RWPE2 (cell line): Measurements from ENCODE around the gene HEMGN.

ENCODE experiments used
- ATAC-seq: fragments of 200-7000 bp; cut with Tn5 transposase; 3 replicates; pipeline ENCODE4 v1.9.1; 2021; ENCODE audit warnings: low read depth
- DNase-seq: peaks from one replicate; pipeline ENCODE4 v3.0.0-alpha.2; 2020; ENCODE audit warnings: low spot score
- H3K27ac ChIP-seq: fragments of 450-650 bp; 2 replicates; pipeline ENCODE4 v1.5.1; 2017; ENCODE audit warnings: mild to moderate bottlenecking; ENCODE audit not compliant: poor library complexity, severe bottlenecking
- H3K27me3 ChIP-seq: fragments of 250-450 bp; sonication (Bioruptor Pico); 2 replicates; pipeline ENCODE4 v1.5.1; 2021; ENCODE audit warnings: mild to moderate bottlenecking, moderate library complexity; ENCODE audit not compliant: insufficient read depth, poor library complexity, severe bottlenecking
- H3K36me3 ChIP-seq: fragments of 250-450 bp; sonication (Bioruptor Pico); 2 replicates; pipeline ENCODE4 v1.5.1; 2020; ENCODE audit warnings: low read depth, mild to moderate bottlenecking, moderate library complexity
- H3K4me1 ChIP-seq: fragments of 250-450 bp; sonication (Bioruptor Pico); 2 replicates; pipeline ENCODE4 v1.5.1; 2021; ENCODE audit warnings: mild to moderate bottlenecking, moderate library complexity; ENCODE audit not compliant: insufficient read depth, poor library complexity, severe bottlenecking
- H3K4me3 ChIP-seq: fragments of 250-450 bp; sonication (Bioruptor Pico); 2 replicates; pipeline ENCODE4 v1.5.1; 2021; ENCODE audit warnings: mild to moderate bottlenecking, moderate library complexity; ENCODE audit not compliant: severe bottlenecking
- H3K9me3 ChIP-seq: fragments of 250-450 bp; sonication (Bioruptor Pico); 2 replicates; pipeline ENCODE4 v1.5.1; 2021; ENCODE audit warnings: mild to moderate bottlenecking, moderate library complexity; ENCODE audit not compliant: severe bottlenecking
- TF ChIP-seq, protein P1 (sequence below): fragments of 450-650 bp; IDR thresholded peaks from one replicate; pipeline ENCODE4 v1.5.1; 2017; ENCODE audit warnings: mild to moderate bottlenecking, moderate library complexity; ENCODE audit not compliant: poor library complexity, severe bottlenecking

Gene HEMGN

DNA sequence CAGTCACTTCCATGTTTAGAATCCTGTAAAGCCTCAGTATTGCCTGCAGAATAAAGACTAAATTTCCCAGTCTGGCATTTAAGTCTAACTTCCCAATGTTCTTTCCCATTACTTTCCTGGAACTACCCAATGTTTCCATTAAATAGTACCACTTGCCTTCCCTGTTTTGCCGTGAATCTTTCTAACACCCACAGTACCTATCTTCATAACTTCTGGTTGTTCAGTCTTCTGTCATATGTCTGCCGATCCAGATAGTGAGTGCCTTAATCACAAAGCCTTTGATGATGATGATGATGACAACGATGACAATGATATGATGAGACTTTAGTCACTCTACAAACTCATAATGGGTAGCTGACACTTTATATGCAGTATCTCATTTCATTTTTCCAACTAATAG, 6.6 kb upstream of the HEMGN start:
- no peaks in the 10 kb centered on the region for H3K36me3 ChIP-seq
- H3K27ac ChIP-seq, result no peak overlapping the region
- peaks cover 19% of the 10 kb centered on the region for H3K27me3 ChIP-seq
- no peak overlapping the region for H3K4me3 ChIP-seq
- TF ChIP-seq, protein P1, sequence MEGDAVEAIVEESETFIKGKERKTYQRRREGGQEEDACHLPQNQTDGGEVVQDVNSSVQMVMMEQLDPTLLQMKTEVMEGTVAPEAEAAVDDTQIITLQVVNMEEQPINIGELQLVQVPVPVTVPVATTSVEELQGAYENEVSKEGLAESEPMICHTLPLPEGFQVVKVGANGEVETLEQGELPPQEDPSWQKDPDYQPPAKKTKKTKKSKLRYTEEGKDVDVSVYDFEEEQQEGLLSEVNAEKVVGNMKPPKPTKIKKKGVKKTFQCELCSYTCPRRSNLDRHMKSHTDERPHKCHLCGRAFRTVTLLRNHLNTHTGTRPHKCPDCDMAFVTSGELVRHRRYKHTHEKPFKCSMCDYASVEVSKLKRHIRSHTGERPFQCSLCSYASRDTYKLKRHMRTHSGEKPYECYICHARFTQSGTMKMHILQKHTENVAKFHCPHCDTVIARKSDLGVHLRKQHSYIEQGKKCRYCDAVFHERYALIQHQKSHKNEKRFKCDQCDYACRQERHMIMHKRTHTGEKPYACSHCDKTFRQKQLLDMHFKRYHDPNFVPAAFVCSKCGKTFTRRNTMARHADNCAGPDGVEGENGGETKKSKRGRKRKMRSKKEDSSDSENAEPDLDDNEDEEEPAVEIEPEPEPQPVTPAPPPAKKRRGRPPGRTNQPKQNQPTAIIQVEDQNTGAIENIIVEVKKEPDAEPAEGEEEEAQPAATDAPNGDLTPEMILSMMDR, result no peak
- H3K9me3 ChIP-seq, result no peaks in the 10 kb centered on the region
- DNase-seq, result no peak
- no peak for ATAC-seq
- no peaks in the 10 kb centered on the region for H3K4me1 ChIP-seq

DNA sequence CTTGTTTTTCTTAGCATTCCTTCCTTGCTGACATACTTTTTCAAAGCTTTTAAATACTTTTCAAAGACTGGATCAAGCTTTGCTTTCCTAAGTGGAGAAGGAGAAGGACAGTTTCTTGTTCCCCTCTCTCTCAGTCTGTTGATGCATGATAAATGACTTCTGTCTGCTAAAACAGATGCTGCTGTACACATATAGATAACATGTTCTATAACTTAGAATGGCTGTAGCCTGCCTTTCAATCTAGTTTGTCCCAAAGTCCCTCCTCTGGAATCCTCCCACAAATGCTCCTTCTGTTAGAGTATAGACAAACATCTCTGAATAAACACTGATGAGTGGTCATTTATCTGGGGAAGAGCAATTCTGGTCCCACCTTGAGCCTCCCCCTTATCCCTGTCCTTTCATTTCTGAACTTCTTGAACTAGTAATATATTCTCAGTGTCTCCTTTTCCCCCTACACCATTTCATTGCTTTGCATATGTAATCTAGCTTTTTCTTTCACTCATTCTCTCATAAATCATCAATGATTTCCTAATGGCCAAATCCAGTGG, 5.4 kb upstream of the HEMGN start:
- TF ChIP-seq, protein P1, result no peak
- DNase-seq (no peak), ATAC-seq (no peak)
- peaks cover 15% of the 10 kb centered on the region for H3K27me3 ChIP-seq
- no peaks in the 10 kb centered on the region for H3K9me3 ChIP-seq
- no peaks in the 10 kb centered on the region for H3K4me1 ChIP-seq
- H3K4me3 ChIP-seq, result no peak overlapping the region
- H3K36me3 ChIP-seq, result no peaks in the 10 kb centered on the region
- no peak overlapping the region for H3K27ac ChIP-seq

DNA sequence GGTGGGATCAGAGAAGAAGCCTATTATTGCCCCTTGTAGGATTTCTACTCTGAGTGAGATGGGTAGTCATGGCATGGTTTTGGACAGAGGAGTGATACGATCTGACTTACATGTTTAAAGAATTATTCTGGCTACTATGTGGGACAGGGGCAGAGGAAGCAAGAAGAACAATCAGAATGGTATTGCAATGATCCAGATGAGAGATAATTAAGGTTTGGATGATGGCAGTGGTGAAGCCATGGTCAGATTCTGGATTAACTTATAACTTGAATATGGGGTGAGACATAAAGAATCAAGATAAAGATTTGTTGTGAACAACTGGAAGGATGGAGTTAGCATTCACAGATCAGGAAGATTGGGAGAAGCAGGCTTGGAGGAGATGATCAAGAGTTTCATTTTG, 3.4 kb upstream of the HEMGN start:
- no peaks in the 10 kb centered on the region for H3K36me3 ChIP-seq
- no peak overlapping the region for H3K27ac ChIP-seq
- H3K4me1 ChIP-seq, result no peaks in the 10 kb centered on the region
- TF ChIP-seq, protein P1, result no peak
- no peak overlapping the region for H3K4me3 ChIP-seq
- DNase-seq (no peak), ATAC-seq (no peak)
- peaks cover 24% of the 10 kb centered on the region for H3K27me3 ChIP-seq
- H3K9me3 ChIP-seq, result no peaks in the 10 kb centered on the region

DNA sequence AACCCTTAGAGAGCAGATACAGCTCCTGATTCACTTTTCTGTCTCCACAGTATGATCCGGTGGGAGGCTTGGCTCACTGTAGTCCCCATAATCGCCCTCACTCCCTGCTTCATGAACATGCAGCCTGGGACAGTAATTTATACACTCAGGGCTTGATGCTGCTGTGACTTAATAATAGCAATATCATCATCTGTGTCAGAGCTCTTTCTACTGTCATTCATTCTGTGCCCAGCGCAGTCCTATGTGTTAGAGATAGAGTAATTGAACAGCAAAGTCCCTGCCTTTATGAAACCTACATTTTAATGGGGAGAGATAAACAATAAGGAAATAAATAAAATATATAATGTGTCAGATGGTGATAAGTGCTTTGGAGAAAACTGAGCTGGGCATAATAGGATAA, 2.8 kb upstream of the HEMGN start:
- TF ChIP-seq, protein P1, result no peak
- H3K27ac ChIP-seq, result no peak overlapping the region
- DNase-seq, result no peak
- H3K4me3 ChIP-seq, result no peak overlapping the region
- H3K9me3 ChIP-seq, result no peaks in the 10 kb centered on the region
- H3K36me3 ChIP-seq, result no peaks in the 10 kb centered on the region
- H3K27me3 ChIP-seq, result peaks cover 30% of the 10 kb centered on the region
- no peak for ATAC-seq
- H3K4me1 ChIP-seq, result no peaks in the 10 kb centered on the region

DNA sequence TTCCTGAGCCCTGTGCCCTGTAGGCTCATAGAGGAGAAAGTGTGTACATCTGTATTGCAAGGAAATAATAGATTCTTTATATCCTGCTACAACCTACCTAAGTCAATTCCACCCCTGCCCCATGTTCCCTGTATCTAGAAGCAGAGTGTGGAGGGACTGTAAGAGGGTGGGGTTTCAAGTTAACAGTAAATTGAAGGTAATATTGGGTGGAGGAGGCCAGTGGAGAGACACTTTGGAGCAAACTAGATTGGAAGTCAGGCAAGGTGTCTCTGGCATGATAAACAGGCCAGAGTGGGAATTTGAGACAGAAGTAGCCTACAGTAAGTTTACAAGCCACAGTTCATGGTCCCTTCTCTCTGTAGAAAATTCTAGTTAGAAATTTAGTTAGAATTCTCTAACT, 2.3 kb upstream of the HEMGN start:
- no peaks in the 10 kb centered on the region for H3K4me1 ChIP-seq
- DNase-seq (no peak), ATAC-seq (no peak)
- H3K27me3 ChIP-seq, result peaks cover 32% of the 10 kb centered on the region
- no peaks in the 10 kb centered on the region for H3K9me3 ChIP-seq
- H3K4me3 ChIP-seq, result no peak overlapping the region
- H3K27ac ChIP-seq, result no peak overlapping the region
- H3K36me3 ChIP-seq, result no peaks in the 10 kb centered on the region
- TF ChIP-seq, protein P1, result no peak
